Nucleus accumbens (tissue), 56 donors: ENCODE measurements around the gene HAVCR2.

ENCODE experiments used
- DNase-seq, 56 donors: peaks; one replicate each; lab custom pipeline; 2025; lab: John Stamatoyannopoulos, UW

Gene HAVCR2

GRCh38 chr5:157108976-157109375, at the start of gene HAVCR2:
Gene HAVCR2, minus strand, starts transcription at chr5:157109044. Its CDS starts 61 bp downstream, at chr5:157108983.
- DNase-seq, result peak in 36 of 56 donors; percentile 2 to 53 (median 16)

GRCh38 chr5:157157293-157157891, 48.5 kb upstream of the HAVCR2 start:
- DNase-seq, result no peak

GRCh38 chr5:157155297-157155696, 46.5 kb upstream of the HAVCR2 start:
- no peak for DNase-seq

- no peak for DNase-seq
Measured at GRCh38 chr5:157150995-157151394, 42.2 kb upstream of the HAVCR2 start.

- peak in 43 of 56 donors; percentile 1 to 80 (median 31) for DNase-seq
Measured at GRCh38 chr5:157148734-157149615, 40.1 kb upstream of the HAVCR2 start.

GRCh38 chr5:157143127-157143971, 34.5 kb upstream of the HAVCR2 start:
- peak in 46 of 56 donors; percentile 3 to 85 (median 48) for DNase-seq

GRCh38 chr5:157142317-157143126, 33.7 kb upstream of the HAVCR2 start, which contains the start of gene MED7:
Gene MED7, minus strand, starts transcription at chr5:157142865. Its CDS starts 3,434 bp downstream, at chr5:157139431.
- peak; percentile 46 to 97 (median 89) for DNase-seq

GRCh38 chr5:157137691-157138090, 28.8 kb upstream of the HAVCR2 start:
- no peak for DNase-seq

- no peak for DNase-seq
Measured at GRCh38 chr5:157132281-157132612, 23.4 kb upstream of the HAVCR2 start.

- DNase-seq, result no peak
Measured at GRCh38 chr5:157130925-157131324, 22.1 kb upstream of the HAVCR2 start.

- no peak for DNase-seq
Measured at GRCh38 chr5:157121709-157122108, 12.9 kb upstream of the HAVCR2 start.

GRCh38 chr5:157120102-157120501, 11.3 kb upstream of the HAVCR2 start:
- no peak for DNase-seq

- no peak for DNase-seq
Measured at GRCh38 chr5:157116483-157116954, 7.7 kb upstream of the HAVCR2 start.

GRCh38 chr5:157115502-157115901, 6.7 kb upstream of the HAVCR2 start:
- DNase-seq, result no peak

- DNase-seq, result no peak
Measured at GRCh38 chr5:157115012-157115411, 6.2 kb upstream of the HAVCR2 start.

GRCh38 chr5:157113002-157113401, 4.2 kb upstream of the HAVCR2 start:
- no peak for DNase-seq

- no peak for DNase-seq
Measured at GRCh38 chr5:157109744-157110143, 900 bp upstream of the HAVCR2 start.

GRCh38 chr5:157107508-157107907, 1.3 kb downstream of the HAVCR2 start:
- DNase-seq, result no peak

GRCh38 chr5:157106630-157107461, 2.0 kb downstream of the HAVCR2 start:
- no peak for DNase-seq
